MM.1S (cell line): Measurements from ENCODE around the gene AP3S1.

Source experiments
- DNase-seq: peaks from one replicate; pipeline ENCODE4 v3.0.0-alpha.2; 2015
- H2AFZ ChIP-seq: fragments of 300-600 bp; sonication (generic); 2 replicates; pipeline ENCODE4 v1.6.0; 2016; ENCODE audit warnings: antibody characterized with exemption, low read length
- H3F3A ChIP-seq: fragments of 300-600 bp; sonication (generic); 2 replicates; pipeline ENCODE4 v1.6.1; 2016; ENCODE audit warnings: mild to moderate bottlenecking, antibody characterized with exemption, low read length, moderate library complexity, mixed read lengths; ENCODE audit not compliant: insufficient read depth
- H3K27ac ChIP-seq: fragments of 300-600 bp; sonication (generic); 2 replicates; pipeline ENCODE4 v1.5.1; 2016; ENCODE audit warnings: mild to moderate bottlenecking, low read length
- H3K27me3 ChIP-seq: fragments of 300-600 bp; sonication (generic); replicated peaks from 2 replicates; pipeline ENCODE4 v1.6.0; 2016; ENCODE audit warnings: low read length; ENCODE audit not compliant: insufficient read depth
- H3K36me3 ChIP-seq: fragments of 300-600 bp; sonication (generic); replicated peaks from 2 replicates; pipeline ENCODE4 v1.6.1; 2016; ENCODE audit warnings: mild to moderate bottlenecking, low read length, mixed read lengths; ENCODE audit not compliant: insufficient read depth
- H3K4me1 ChIP-seq: fragments of 300-600 bp; sonication (generic); 2 replicates; pipeline ENCODE4 v1.6.1; 2016; ENCODE audit warnings: low read length, mixed read lengths
- H3K4me2 ChIP-seq: fragments of 300-600 bp; sonication (generic); 2 replicates; pipeline ENCODE4 v1.6.0; 2016; ENCODE audit warnings: low read depth, low read length
- H3K4me3 ChIP-seq: fragments of 300-600 bp; sonication (generic); 2 replicates; pipeline ENCODE4 v1.5.1; 2016; ENCODE audit warnings: low read length, mixed read lengths
- H3K79me2 ChIP-seq: fragments of 300-600 bp; sonication (generic); 2 replicates; pipeline ENCODE4 v1.6.1; 2016; ENCODE audit warnings: mixed run types, low read length, mixed read lengths
- H3K9ac ChIP-seq: fragments of 300-600 bp; sonication (generic); 2 replicates; pipeline ENCODE4 v1.6.1; 2016; ENCODE audit warnings: low read length, mixed read lengths
- H3K9me2 ChIP-seq: fragments of 300-600 bp; sonication (generic); replicated peaks from 2 replicates; pipeline ENCODE4 v1.6.1; 2016; ENCODE audit warnings: mild to moderate bottlenecking, low read length, mixed read lengths; ENCODE audit not compliant: insufficient read depth
- H3K9me3 ChIP-seq: fragments of 300-600 bp; sonication (generic); replicated peaks from 2 replicates; pipeline ENCODE4 v1.6.1; 2016; ENCODE audit warnings: mild to moderate bottlenecking, low read length, mixed read lengths; ENCODE audit not compliant: insufficient read depth
- H4K20me1 ChIP-seq: fragments of 300-600 bp; sonication (generic); 2 replicates; pipeline ENCODE4 v1.6.1; 2016; ENCODE audit warnings: mild to moderate bottlenecking, low read length, moderate library complexity, mixed read lengths; ENCODE audit not compliant: insufficient read depth
- CTCF ChIP-seq: fragments of 300-600 bp; sonication (generic); IDR thresholded peaks from 2 replicates; pipeline ENCODE4 v1.5.1; 2016; ENCODE audit warnings: antibody characterized with exemption, low read length, mixed read lengths
- EZH2 ChIP-seq: fragments of 300-600 bp; sonication (generic); optimal IDR thresholded peaks from 2 replicates; pipeline ENCODE3; 2017; ENCODE audit warnings: low read depth, mild to moderate bottlenecking, antibody characterized with exemption, low read length, mixed read lengths
- EZH2phosphoT487 ChIP-seq: fragments of 300-600 bp; sonication (generic); IDR thresholded peaks from 2 replicates; pipeline ENCODE4 v1.6.1; 2018; ENCODE audit warnings: antibody characterized with exemption, low read length

Gene AP3S1

DNA sequence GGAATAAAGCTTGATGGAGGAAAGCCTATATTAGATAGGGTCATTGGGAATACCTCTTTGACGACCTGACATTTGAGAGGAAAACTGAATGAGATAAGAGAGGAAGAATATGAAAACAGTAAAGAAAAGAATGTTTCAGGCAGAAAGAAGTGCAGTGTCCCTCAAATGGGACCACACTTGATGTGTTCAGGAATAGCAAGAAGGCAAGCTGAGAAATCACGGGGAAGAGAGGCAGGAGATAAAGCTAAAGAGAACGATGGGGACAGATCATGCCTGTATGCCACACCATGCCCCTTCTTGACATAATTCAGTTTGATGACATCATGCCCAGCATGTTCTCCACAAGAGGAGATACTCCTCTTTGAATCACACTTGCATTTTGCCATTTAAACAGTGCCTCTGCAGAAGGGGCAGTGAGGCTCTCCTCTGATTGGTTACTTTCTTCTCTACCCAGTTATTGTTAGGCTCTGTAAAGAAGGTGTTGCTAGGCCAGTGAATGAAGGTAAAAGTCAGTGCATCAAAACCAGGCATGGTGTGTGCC lies 7.6 kb downstream of the AP3S1 start:
- Histone ChIP-seq H3K9ac (no peak overlapping the region), H3F3A (no peaks in the 10 kb centered on the region), H3K9me2 (no peaks in the 10 kb centered on the region), H3K9me3 (no peaks in the 10 kb centered on the region), H3K4me3 (no peak overlapping the region), H3K27me3 (no peaks in the 10 kb centered on the region), H3K27ac (no peak overlapping the region), H3K36me3 (no peaks in the 10 kb centered on the region), H3K4me2 (no peak overlapping the region), H3K4me1 (no peaks in the 10 kb centered on the region), H4K20me1 (no peaks in the 10 kb centered on the region), H3K79me2 (peaks cover 62% of the 10 kb centered on the region), H2AFZ (no peak overlapping the region)
- TF ChIP-seq EZH2, result no peak
- TF ChIP-seq EZH2phosphoT487, result no peak
- no peak for TF ChIP-seq CTCF
- DNase-seq, result no peak

DNA sequence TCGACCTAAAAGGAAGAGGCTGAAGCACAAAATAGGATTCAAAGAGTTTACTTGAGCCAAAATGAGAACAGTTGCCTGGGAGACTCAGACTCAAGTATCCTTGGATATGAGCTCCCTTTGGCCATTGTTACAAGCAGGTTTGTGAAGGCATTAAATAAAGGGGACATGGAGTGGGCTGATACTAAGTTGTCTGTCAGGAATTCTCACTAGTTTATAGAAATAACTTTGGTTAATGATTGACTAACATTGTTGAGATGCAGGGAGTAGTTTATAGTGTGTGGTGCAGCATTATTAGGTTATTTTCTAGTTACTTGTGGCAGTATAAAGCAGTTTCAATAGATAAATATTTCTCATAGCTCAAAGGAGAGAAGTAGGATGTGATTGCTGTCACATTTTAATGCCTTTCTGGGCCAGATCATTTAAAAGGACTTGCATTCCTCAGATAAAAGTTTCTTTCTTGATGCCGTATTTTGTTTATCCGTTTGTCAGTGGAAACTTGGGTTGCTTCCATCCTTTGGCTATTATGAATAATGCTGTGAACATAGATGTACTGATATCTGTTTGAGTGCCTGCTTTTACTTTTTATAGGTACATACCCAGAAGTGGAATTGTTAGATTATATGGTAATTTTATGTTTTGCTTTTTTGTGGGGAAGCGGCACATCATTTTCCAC lies 9.1 kb downstream of the AP3S1 start:
- no peak overlapping the region for H3K27ac ChIP-seq
- no peaks in the 10 kb centered on the region for H3K36me3 ChIP-seq
- no peaks in the 10 kb centered on the region for H3K4me1 ChIP-seq
- peaks cover 50% of the 10 kb centered on the region for H3K79me2 ChIP-seq
- H3F3A ChIP-seq, result no peaks in the 10 kb centered on the region
- H3K4me3 ChIP-seq, result no peak overlapping the region
- no peak overlapping the region for H3K9ac ChIP-seq
- H3K4me2 ChIP-seq, result no peak overlapping the region
- no peak for DNase-seq
- H2AFZ ChIP-seq, result no peak overlapping the region
- no peak for TF ChIP-seq EZH2
- TF ChIP-seq CTCF, result no peak
- no peak for TF ChIP-seq EZH2phosphoT487
- H3K9me3 ChIP-seq, result no peaks in the 10 kb centered on the region
- no peaks in the 10 kb centered on the region for H3K9me2 ChIP-seq
- no peaks in the 10 kb centered on the region for H4K20me1 ChIP-seq
- H3K27me3 ChIP-seq, result no peaks in the 10 kb centered on the region

- Histone ChIP-seq H3F3A (no peaks in the 10 kb centered on the region), H3K9me2 (no peaks in the 10 kb centered on the region), H3K9ac (no peak overlapping the region), H3K36me3 (no peaks in the 10 kb centered on the region), H3K4me3 (no peak overlapping the region), H3K27ac (no peak overlapping the region), H3K79me2 (peaks cover 36% of the 10 kb centered on the region), H3K4me2 (no peak overlapping the region), H4K20me1 (no peaks in the 10 kb centered on the region), H3K9me3 (no peaks in the 10 kb centered on the region), H3K4me1 (no peaks in the 10 kb centered on the region), H2AFZ (no peak overlapping the region), H3K27me3 (no peaks in the 10 kb centered on the region)
- DNase-seq, result no peak
- no peak for TF ChIP-seq EZH2
- TF ChIP-seq EZH2phosphoT487, result no peak
- TF ChIP-seq CTCF, result no peak
Measured at GRCh38 chr5:115854139-115854538, 12.4 kb downstream of the AP3S1 start.
